ENCODE measurements around the gene FOXI3. TPM values are rescaled to one million over a fixed set of nuclear protein-coding genes. Genes with fewer than 3 reads are reported as not detected.
"Not testable (repeated sequence)": the region's sequence is repeated elsewhere in the genome, so short reads cannot be mapped to it uniquely, and the experiment has no call there.

Gene FOXI3
- total and polyA plus RNA-seq, 2 donors (not counting 3 experiments of a cell fraction or from before 2014, with no cell fraction given): not detected

GRCh38 chr2:88423733-88424132 is 28.8 kb downstream of the FOXI3 start:
- no peak for DNase-seq (ENCODE audit: low read depth, low spot score)
- Histone ChIP-seq H3K27me3 (ENCODE audit: control insufficient read depth in 2 of 2, insufficient read depth in 2 of 2, low read length in 2 of 2) (no peaks in the 10 kb centered on the region), H2AFZ (ENCODE audit: low read depth, low read length) (no peak overlapping the region), H3K27ac (ENCODE audit: insufficient read depth, low read depth, low read length) (no peak overlapping the region), H3K9me1 (replicated peaks; ENCODE audit: control insufficient read depth, extremely low read depth, insufficient read depth, low read length) (no peaks in the 10 kb centered on the region), H3K4me2 (ENCODE audit: insufficient read depth, low read length) (no peak overlapping the region), H3K9ac (replicated peaks; ENCODE audit: extremely low read depth, insufficient read depth, low read length) (no peak overlapping the region), H3K79me2 (ENCODE audit: control insufficient read depth, insufficient read depth, low read length) (no peaks in the 10 kb centered on the region), H3K9me3 (replicated peaks; ENCODE audit: control insufficient read depth, insufficient read depth, low read length) (no peaks in the 10 kb centered on the region), H3K36me3 (ENCODE audit: control insufficient read depth in 2 of 2, extremely low read depth in 1 of 2, insufficient read depth in 2 of 2, low read length in 2 of 2) (no peaks in the 10 kb centered on the region), H3K4me1 (ENCODE audit: control insufficient read depth, extremely low read depth, insufficient read depth, low read length) (no peaks in the 10 kb centered on the region), H3K4me3 (replicated peaks in 1 of 3; ENCODE audit: insufficient read depth in 1 of 3, low read depth in 1 of 3, low read length in 3 of 3) (no peak overlapping the region), H4K20me1 (replicated peaks; ENCODE audit: control insufficient read depth, extremely low read depth, insufficient read depth, low read length) (no peaks in the 10 kb centered on the region)
- no peak for FAIRE-seq
- no peak for TF ChIP-seq FOS (IDR thresholded peaks at IDR 0.05; ENCODE audit: borderline replicate concordance, insufficient read depth, low read length)
- ChIA-PET POLR2A (no interaction called here), CTCF (no interaction called here)
- dilution Hi-C loops (cut with MboI; ENCODE audit: extremely low pct_ligation_motif_present, low sequenced_read_pairs): no loop called here
- no TSS peak for BruUV-seq (replicated peaks)
- intact Hi-C loops (cut with micrococcal nuclease): no loop called here

DNA sequence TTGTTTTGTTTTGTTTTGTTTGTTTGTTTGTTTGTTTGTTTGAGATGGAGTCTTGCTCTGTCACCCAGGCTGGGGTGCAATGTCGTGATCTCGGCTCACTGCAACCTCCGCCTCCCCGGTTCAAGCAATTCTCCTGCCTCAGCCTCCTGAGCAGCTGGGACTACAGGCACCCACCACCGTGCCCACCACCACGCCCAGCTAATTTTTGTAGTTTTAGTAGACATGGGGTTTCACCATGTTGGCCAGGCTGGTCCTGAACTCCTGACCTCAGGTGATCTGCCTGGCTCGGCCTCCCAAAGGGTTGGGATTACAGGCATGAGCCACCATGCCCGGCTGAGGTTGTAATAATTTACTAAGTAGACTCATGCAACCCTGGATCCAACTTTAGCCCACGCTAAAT is 33.4 kb downstream of the FOXI3 start:
- BruUV-seq (replicated peaks); H3K27me3 ChIP-seq (ENCODE audit: control insufficient read depth in 2 of 2, insufficient read depth in 2 of 2, low read length in 2 of 2); H3K9me1 ChIP-seq (replicated peaks; ENCODE audit: control insufficient read depth, extremely low read depth, insufficient read depth, low read length); H3K36me3 ChIP-seq (ENCODE audit: control insufficient read depth in 2 of 2, extremely low read depth in 1 of 2, insufficient read depth in 2 of 2, low read length in 2 of 2); H3K9ac ChIP-seq (replicated peaks; ENCODE audit: extremely low read depth, insufficient read depth, low read length); H3K4me1 ChIP-seq (ENCODE audit: control insufficient read depth, extremely low read depth, insufficient read depth, low read length); FAIRE-seq; H3K79me2 ChIP-seq (ENCODE audit: control insufficient read depth, insufficient read depth, low read length); H3K4me2 ChIP-seq (ENCODE audit: insufficient read depth, low read length); H2AFZ ChIP-seq (ENCODE audit: low read depth, low read length); POLR2A ChIA-PET; H3K27ac ChIP-seq (ENCODE audit: insufficient read depth, low read depth, low read length); H3K9me3 ChIP-seq (replicated peaks; ENCODE audit: control insufficient read depth, insufficient read depth, low read length); CTCF ChIA-PET; intact Hi-C loops (cut with micrococcal nuclease); dilution Hi-C loops (cut with MboI; ENCODE audit: extremely low pct_ligation_motif_present, low sequenced_read_pairs); DNase-seq (ENCODE audit: low read depth, low spot score); H4K20me1 ChIP-seq (replicated peaks; ENCODE audit: control insufficient read depth, extremely low read depth, insufficient read depth, low read length); H3K4me3 ChIP-seq (replicated peaks in 1 of 3; ENCODE audit: insufficient read depth in 1 of 3, low read depth in 1 of 3, low read length in 3 of 3): not testable (repeated sequence)

Measured in endothelial cell of umbilical vein (primary cell).